COLO829 (cell line): ENCODE data around the gene SLC6A14.

Source experiments
- DNase-seq: peaks from one replicate; pipeline ENCODE4 v3.0.0; 2012; ENCODE audit warnings: low spot score

SLC6A14 gene, protein sequence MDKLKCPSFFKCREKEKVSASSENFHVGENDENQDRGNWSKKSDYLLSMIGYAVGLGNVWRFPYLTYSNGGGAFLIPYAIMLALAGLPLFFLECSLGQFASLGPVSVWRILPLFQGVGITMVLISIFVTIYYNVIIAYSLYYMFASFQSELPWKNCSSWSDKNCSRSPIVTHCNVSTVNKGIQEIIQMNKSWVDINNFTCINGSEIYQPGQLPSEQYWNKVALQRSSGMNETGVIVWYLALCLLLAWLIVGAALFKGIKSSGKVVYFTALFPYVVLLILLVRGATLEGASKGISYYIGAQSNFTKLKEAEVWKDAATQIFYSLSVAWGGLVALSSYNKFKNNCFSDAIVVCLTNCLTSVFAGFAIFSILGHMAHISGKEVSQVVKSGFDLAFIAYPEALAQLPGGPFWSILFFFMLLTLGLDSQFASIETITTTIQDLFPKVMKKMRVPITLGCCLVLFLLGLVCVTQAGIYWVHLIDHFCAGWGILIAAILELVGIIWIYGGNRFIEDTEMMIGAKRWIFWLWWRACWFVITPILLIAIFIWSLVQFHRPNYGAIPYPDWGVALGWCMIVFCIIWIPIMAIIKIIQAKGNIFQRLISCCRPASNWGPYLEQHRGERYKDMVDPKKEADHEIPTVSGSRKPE

DNA sequence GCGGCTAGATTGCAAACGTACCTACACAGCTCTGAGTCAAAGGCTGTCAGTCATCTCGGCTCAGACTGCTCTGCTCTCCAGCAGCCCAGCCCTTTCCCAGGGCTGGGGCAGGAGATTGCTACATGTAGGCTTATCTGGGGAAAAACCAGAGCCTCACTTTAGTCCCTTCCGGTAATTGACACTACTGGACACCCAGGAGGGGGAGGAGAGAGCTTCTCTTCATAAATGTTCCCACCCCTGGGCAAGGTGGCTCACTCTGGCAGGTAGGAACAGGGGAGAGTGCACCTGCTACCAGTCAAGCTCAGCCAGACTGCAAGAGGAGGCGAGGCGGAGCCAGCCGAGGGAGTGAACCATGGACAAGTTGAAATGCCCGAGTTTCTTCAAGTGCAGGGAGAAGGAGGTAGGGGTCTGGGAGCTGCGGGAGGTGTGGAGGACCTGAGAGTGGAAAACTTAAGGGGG is at the start of gene SLC6A14:
SLC6A14 (plus strand) TSS at position 249 of the 459 bp plus-strand sequence; CDS start at position 353, 104 bp downstream.
- no peak for DNase-seq

DNA sequence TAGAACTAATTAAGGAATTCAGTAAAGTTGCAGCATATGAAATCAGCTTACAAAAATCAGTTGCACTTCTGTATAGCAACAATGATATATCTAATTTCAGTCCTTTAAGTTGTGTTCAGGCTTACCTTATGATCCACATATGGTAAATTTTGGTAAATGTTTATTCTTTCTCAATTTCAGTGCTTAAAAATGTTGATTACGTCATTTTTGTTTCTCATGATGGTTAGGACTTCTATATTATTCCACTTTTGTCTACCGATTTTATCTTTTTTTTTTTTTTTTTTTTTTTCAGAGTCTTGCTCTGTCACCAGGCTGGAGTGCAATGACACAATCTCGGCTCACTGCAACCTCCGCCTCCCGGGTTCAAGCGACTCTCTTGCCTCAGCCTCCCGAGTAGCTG is 40.7 kb upstream of the SLC6A14 start:
- no peak for DNase-seq

DNA sequence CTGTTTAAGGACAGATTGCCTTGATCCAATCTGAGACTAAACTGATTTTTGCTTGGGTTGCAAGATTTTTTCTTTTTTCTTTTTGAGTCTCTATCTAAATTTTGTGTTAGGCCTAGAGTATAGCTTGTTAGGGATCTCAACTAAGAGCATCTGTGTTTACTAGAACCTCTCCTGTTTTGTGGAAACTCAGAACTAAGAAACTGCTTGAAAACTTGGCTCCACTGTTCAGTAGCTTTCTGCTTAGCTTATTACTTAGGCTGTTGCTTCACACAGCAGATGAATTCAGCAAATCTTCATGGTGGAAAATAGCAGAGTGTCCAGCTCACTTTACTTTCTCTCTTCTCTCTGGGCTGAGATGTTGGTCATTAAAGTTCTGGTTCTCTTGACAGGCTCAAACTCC is 36.7 kb upstream of the SLC6A14 start:
- DNase-seq, result no peak

- DNase-seq, result no peak
Measured at GRCh38 chrX:116409219-116409618, 27.2 kb upstream of the SLC6A14 start.

- no peak for DNase-seq
Measured at GRCh38 chrX:116413273-116413672, 23.1 kb upstream of the SLC6A14 start.

- DNase-seq, result no peak
Measured at GRCh38 chrX:116417214-116417613, 19.2 kb upstream of the SLC6A14 start.

- DNase-seq, result no peak
Measured at GRCh38 chrX:116417968-116418367, 18.4 kb upstream of the SLC6A14 start.

DNA sequence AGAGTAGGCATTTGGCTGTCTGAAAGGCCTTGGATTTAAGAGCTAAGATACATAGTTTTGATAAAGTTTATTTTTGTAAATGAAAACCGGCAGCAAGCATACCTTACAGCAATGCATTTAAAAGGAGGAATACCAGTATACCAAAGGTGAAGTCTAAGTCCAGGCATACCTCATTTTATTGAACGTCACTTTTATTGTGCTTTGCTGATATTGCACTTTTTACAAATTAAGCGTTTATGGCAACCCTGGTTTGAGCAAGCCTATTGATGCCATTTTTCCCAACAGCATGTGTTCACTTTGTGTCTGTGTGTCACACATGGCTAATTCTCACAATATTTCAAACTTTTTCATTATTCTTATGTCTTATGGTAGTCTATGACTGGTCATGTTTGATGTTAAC is 8.4 kb upstream of the SLC6A14 start:
- DNase-seq, result no peak

DNA sequence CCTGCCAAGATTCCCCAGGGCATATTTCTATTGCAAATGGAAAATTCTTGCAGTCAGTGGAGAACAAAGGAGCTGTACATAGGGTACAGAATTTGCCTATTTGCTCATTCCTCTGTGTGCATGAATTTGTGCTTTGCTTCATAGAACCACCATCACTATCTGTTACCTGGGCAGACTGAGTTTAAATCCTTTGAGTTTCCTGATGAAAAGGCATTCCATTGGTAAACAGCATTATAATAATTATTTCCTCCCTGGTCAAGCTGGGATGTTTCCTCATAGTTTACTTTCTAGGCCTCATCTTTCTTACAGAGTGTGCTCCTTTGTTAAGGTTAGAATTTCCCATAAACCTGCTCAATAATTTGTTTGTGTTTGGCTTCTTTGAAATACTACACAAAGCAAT is 809 bp upstream of the SLC6A14 start:
- no peak for DNase-seq

DNA sequence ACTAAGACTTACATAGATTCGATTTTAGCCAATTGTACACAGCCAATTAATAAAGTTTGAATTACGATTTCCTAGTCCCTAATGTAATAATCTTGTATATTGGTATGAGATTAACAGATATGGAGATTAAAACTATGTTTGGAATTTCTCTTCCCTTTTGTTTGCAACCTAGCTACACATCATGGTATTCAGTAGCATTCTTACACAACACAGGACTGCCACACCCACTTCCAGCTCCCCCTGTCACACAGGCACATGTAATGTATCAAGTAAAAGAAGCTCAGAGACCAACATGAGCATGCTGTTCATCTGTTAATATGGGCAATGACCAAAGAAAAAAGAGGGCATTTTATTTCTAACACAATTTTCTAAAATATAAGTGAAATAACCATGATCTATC is 12.8 kb downstream of the SLC6A14 start:
- no peak for DNase-seq

- DNase-seq, result no peak
Measured at GRCh38 chrX:116462822-116463221, 26.4 kb downstream of the SLC6A14 start, which contains the start of gene CT83. CT83 (minus strand) TSS chrX:116462976; CDS start chrX:116462856, 120 bp downstream.

- DNase-seq, result no peak
Measured at GRCh38 chrX:116480059-116480458, 43.7 kb downstream of the SLC6A14 start.

- peak; percentile 0 for DNase-seq
Measured at GRCh38 chrX:116490104-116490503, 53.7 kb downstream of the SLC6A14 start.

DNA sequence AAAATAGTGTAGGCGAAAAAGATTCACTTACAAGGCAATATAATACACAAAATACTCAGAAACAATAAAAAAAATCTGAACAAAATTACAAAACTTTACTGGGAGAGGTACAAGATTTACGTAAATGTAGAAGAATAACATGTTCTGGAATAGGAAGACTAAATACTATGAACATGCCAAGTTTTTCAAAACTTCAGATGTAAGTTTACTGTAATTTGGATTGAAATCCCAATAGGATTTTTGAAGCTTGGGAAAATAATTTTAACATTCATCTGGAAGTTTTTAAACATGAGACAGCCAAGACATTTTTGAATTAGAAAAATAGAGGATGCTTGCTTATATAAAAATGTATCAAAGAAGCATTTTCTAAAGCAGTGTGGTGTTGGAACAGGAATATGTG is 56.9 kb downstream of the SLC6A14 start:
- no peak for DNase-seq

GRCh38 chrX:116499780-116500179 is 63.4 kb downstream of the SLC6A14 start:
- no peak for DNase-seq
